ENCODE measurements around the gene VPS39.

DNA sequence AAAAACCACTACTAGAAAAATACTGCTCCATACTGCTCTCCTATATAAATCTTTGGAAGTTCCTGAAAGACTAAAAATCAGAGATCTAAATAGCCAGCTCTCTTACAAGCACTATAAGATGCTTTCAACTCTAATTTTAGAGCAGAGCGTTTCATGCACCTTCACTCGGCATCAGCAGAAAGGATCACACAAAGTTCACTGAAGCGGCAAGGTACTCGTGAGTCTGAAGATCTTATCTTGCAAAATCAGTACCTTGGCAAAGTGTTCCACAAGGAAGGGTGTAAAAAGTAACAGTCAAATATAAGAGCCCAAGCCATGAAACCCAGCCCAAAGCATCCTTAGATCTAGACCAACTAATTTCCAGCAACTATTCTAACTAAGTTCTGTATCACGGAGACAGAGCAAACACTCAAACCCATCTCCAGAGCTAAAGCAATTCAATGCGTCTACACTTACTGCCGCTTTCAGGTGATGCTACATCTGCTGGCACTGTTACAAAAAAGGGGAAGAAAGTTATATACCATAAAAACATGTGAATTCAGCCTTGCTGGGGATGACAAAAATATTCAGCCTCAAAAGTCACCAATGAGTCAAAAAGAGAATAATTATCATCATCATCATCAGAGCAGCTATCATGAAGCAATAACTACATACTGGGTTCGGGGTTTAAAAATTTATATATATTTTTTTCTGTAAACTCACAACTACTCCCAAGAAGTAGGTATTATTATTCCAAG, 16.3 kb downstream of the VPS39 start:
- TF ChIP-seq POLR2AphosphoS5 (IDR thresholded peaks at IDR 0.05; ENCODE audit: low read depth, low read length) (no peak), POLR2A (IDR thresholded peaks at IDR 0.05; ENCODE audit: low read depth, low read length) (no peak), TAF1 (IDR thresholded peaks at IDR 0.05; ENCODE audit: low read depth, low read length) (no peak), SPI1 (IDR thresholded peaks at IDR 0.05; ENCODE audit: low read depth, low read length) (no peak), POU2F2 (IDR thresholded peaks at IDR 0.05; ENCODE audit: low read depth, low read length) (no peak), PAX5 (IDR thresholded peaks at IDR 0.05; ENCODE audit: insufficient read depth, low read length, severe bottlenecking) (peak; percentile 15)

All from GM12891 (cell line).